ENCODE data around the gene MYEOV. TPM values are rescaled to one million over a fixed set of nuclear protein-coding genes. Genes with fewer than 3 reads are reported as not detected.

Gene MYEOV
- total and polyA plus RNA-seq, 2 donors (not counting 1 experiment from before 2014, with no cell fraction given), result 0.72 TPM; not detected in 1

DNA sequence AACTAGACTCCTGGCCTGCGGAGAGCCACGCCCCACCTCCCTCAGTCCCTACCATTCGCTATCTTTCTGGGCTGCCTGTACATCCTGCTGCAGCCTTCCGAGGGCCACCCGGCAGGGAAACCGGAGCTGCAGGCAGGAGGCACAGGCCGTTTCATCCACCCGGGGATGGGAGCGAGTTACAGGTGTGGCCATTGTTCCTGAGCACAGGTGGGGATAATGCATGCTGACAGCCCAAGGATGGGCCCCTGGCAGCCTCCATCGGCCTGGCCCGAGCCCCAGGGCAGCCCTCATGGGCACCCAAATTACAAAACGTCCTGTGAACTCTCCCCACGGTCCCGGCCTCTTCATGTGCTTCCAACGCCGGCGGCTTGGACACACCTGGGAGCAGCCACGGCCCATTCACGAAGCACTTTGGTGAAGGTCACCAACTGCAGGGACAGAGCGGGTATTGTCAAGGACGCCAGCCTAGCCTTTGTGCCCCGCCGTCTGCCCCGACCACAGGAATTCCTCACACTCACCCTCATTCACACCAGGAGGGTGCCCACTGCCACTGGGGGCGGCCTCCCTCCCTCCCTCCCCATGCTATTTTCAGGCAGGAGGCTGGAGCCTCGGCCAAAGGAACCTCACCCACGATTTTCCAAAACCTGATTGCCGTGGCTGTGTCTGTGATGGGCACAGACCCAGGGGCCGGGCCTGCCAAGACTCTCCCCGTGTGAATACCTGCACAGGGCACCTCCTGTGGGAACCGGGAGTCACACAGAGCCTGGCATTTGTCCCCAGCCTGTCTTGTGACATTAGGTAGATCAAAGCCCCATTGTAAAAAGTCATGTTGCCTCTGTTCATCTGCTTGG, 42.1 kb upstream of the MYEOV start:
- CTCF ChIA-PET, result no interaction called here
- no peaks in the 10 kb centered on the region for H3K27me3 ChIP-seq (replicated peaks in 1 of 4; ENCODE audit: control extremely low read depth in 1 of 4, control insufficient read depth in 3 of 4, insufficient read depth in 4 of 4, low read length in 3 of 4)

DNA sequence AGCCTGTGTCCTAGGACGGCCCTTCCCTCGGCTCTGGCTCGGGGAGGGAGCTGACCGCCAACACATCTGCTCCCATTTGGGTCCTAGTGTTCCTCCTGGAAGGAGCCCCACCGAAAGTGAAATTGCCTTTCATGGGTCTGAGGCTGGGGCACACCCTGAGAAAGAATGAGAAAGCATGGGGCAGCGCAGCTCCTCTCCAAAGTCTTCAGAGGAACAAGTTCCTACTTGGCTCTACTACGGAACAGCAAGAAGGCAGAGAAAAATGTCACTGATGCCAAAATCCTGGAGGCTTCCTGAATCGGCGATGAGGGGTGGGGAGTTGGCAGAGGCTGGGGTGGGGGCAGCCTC, 41.5 kb upstream of the MYEOV start:
- Mint-ChIP-seq H3K4me1 (no peaks in the 10 kb centered on the region), H3K4me3 (no peak overlapping the region), H3K9me3 (ENCODE audit: insufficient read depth) (no peaks in the 10 kb centered on the region), H3K27ac (no peak overlapping the region), H3K27me3 (peaks cover 21% of the 10 kb centered on the region)
- Histone ChIP-seq H3K27ac (ENCODE audit: low read length in 2 of 2) (no peak overlapping the region), H3K27me3 (replicated peaks in 1 of 4; ENCODE audit: control extremely low read depth in 1 of 4, control insufficient read depth in 3 of 4, insufficient read depth in 4 of 4, low read length in 3 of 4) (no peaks in the 10 kb centered on the region), H4K20me1 (ENCODE audit: control insufficient read depth, insufficient read depth, low read length, poor library complexity, severe bottlenecking) (no peaks in the 10 kb centered on the region), H3K4me3 (ENCODE audit: control extremely low read depth in 1 of 5, extremely low read depth in 1 of 5, insufficient read depth in 1 of 5, low read depth in 2 of 5, low read length in 4 of 5) (no peak overlapping the region), H3K4me2 (replicated peaks; ENCODE audit: low read depth, low read length, poor library complexity, severe bottlenecking) (no peak overlapping the region), H2AFZ (ENCODE audit: insufficient read depth, low read depth, low read length, poor library complexity, severe bottlenecking) (no peak overlapping the region), H3K9ac (ENCODE audit: low read length) (no peak overlapping the region), H3K79me2 (ENCODE audit: control insufficient read depth, insufficient read depth, low read length) (no peaks in the 10 kb centered on the region), H3K4me1 (ENCODE audit: control insufficient read depth in 2 of 2, insufficient read depth in 2 of 2, low read length in 2 of 2) (no peaks in the 10 kb centered on the region), H3K36me3 (replicated peaks in 1 of 2; ENCODE audit: control extremely low read depth in 1 of 2, control insufficient read depth in 1 of 2, extremely low read depth in 1 of 2, insufficient read depth in 2 of 2, low read length in 1 of 2) (no peaks in the 10 kb centered on the region), H3K9me3 (ENCODE audit: control extremely low read depth in 1 of 3, control insufficient read depth in 2 of 3, insufficient read depth in 1 of 3, low read length in 2 of 3) (peaks cover 0 to 13% (median 6%) of the 10 kb centered on the region in 3 donors)
- DNase-seq (no peak), ATAC-seq (ENCODE audit: low read depth) (no peak)
- intact Hi-C loops (cut with micrococcal nuclease), result no loop called here
- ChIA-PET POLR2A (no interaction called here), CTCF (no interaction called here)
- TF ChIP-seq, protein P1, sequence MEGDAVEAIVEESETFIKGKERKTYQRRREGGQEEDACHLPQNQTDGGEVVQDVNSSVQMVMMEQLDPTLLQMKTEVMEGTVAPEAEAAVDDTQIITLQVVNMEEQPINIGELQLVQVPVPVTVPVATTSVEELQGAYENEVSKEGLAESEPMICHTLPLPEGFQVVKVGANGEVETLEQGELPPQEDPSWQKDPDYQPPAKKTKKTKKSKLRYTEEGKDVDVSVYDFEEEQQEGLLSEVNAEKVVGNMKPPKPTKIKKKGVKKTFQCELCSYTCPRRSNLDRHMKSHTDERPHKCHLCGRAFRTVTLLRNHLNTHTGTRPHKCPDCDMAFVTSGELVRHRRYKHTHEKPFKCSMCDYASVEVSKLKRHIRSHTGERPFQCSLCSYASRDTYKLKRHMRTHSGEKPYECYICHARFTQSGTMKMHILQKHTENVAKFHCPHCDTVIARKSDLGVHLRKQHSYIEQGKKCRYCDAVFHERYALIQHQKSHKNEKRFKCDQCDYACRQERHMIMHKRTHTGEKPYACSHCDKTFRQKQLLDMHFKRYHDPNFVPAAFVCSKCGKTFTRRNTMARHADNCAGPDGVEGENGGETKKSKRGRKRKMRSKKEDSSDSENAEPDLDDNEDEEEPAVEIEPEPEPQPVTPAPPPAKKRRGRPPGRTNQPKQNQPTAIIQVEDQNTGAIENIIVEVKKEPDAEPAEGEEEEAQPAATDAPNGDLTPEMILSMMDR (IDR thresholded peaks at IDR 0.05), result no peak
- no peak for TF ChIP-seq EZH2 (IDR thresholded peaks at IDR 0.05; ENCODE audit: borderline replicate concordance, insufficient read depth, low read depth, low read length, poor library complexity, severe bottlenecking)
- WGBS (ENCODE audit: insufficient coverage), result 93% methylated on average over 9 of the region's 9 CpGs

More for the DNA sequence above, 42.1 kb upstream of the MYEOV start:
- POLR2A ChIA-PET, result no interaction called here
- H3K4me1 ChIP-seq (ENCODE audit: control insufficient read depth in 2 of 2, insufficient read depth in 2 of 2, low read length in 2 of 2), result no peaks in the 10 kb centered on the region
- H3K4me3 ChIP-seq (ENCODE audit: control extremely low read depth in 1 of 5, extremely low read depth in 1 of 5, insufficient read depth in 1 of 5, low read depth in 2 of 5, low read length in 4 of 5), result no peak overlapping the region
- H3K9me3 Mint-ChIP-seq (ENCODE audit: insufficient read depth), result no peaks in the 10 kb centered on the region
- intact Hi-C loops (cut with micrococcal nuclease), result no loop called here
- peaks cover 21% of the 10 kb centered on the region for H3K27me3 Mint-ChIP-seq
- no peak for DNase-seq
- TF ChIP-seq, protein P1 (IDR thresholded peaks at IDR 0.05), result no peak
- no peak for TF ChIP-seq EZH2 (IDR thresholded peaks at IDR 0.05; ENCODE audit: borderline replicate concordance, insufficient read depth, low read depth, low read length, poor library complexity, severe bottlenecking)
- WGBS (ENCODE audit: insufficient coverage), result 92% methylated on average over 28 of the region's 31 CpGs
- H3K36me3 ChIP-seq (replicated peaks in 1 of 2; ENCODE audit: control extremely low read depth in 1 of 2, control insufficient read depth in 1 of 2, extremely low read depth in 1 of 2, insufficient read depth in 2 of 2, low read length in 1 of 2), result no peaks in the 10 kb centered on the region
- no peak for ATAC-seq (ENCODE audit: low read depth)
- H2AFZ ChIP-seq (ENCODE audit: insufficient read depth, low read depth, low read length, poor library complexity, severe bottlenecking), result no peak overlapping the region
- H3K27ac Mint-ChIP-seq, result no peak overlapping the region
- H3K79me2 ChIP-seq (ENCODE audit: control insufficient read depth, insufficient read depth, low read length), result no peaks in the 10 kb centered on the region
- H3K9me3 ChIP-seq (ENCODE audit: control extremely low read depth in 1 of 3, control insufficient read depth in 2 of 3, insufficient read depth in 1 of 3, low read length in 2 of 3), result peaks cover 0 to 13% (median 6%) of the 10 kb centered on the region in 3 donors
- no peaks in the 10 kb centered on the region for H4K20me1 ChIP-seq (ENCODE audit: control insufficient read depth, insufficient read depth, low read length, poor library complexity, severe bottlenecking)
- H3K4me1 Mint-ChIP-seq, result no peaks in the 10 kb centered on the region
- no peak overlapping the region for H3K27ac ChIP-seq (ENCODE audit: low read length in 2 of 2)
- no peak overlapping the region for H3K4me3 Mint-ChIP-seq
- H3K9ac ChIP-seq (ENCODE audit: low read length), result no peak overlapping the region
- H3K4me2 ChIP-seq (replicated peaks; ENCODE audit: low read depth, low read length, poor library complexity, severe bottlenecking), result no peak overlapping the region
